EL (cell line): ENCODE results near the gene PDX1.
"Not testable (repeated sequence)": the region's sequence is repeated elsewhere in the genome, so short reads cannot be mapped to it uniquely, and the experiment has no call there.

Experiments
- DNase-seq: peaks from one replicate; pipeline ENCODE4 v3.0.0-alpha.2; 2016

The PDX1 gene

GRCh38 chr13:27956576-27957300 is 36.9 kb downstream of the PDX1 start:
- no peak for DNase-seq

GRCh38 chr13:27959976-27960361 is 40.2 kb downstream of the PDX1 start:
- DNase-seq: no peak

GRCh38 chr13:27960362-27961226 is 40.8 kb downstream of the PDX1 start:
- peak; percentile 27 for DNase-seq

GRCh38 chr13:27961227-27962085 is 41.7 kb downstream of the PDX1 start:
- no peak for DNase-seq

- DNase-seq: no peak
Measured at GRCh38 chr13:27962128-27962841, 42.5 kb downstream of the PDX1 start.

- DNase-seq: no peak
Measured at GRCh38 chr13:27962982-27963381, 43.2 kb downstream of the PDX1 start.

GRCh38 chr13:27963491-27963890 is 43.7 kb downstream of the PDX1 start:
- no peak for DNase-seq

GRCh38 chr13:27964206-27964605 is 44.4 kb downstream of the PDX1 start:
- not testable (repeated sequence) for DNase-seq

GRCh38 chr13:27964741-27965323 is 45.0 kb downstream of the PDX1 start:
- no peak for DNase-seq

- no peak for DNase-seq
Measured at GRCh38 chr13:27965343-27965739, 45.5 kb downstream of the PDX1 start.

GRCh38 chr13:27965740-27966640 is 46.2 kb downstream of the PDX1 start:
- no peak for DNase-seq

GRCh38 chr13:27966641-27967202 is 46.9 kb downstream of the PDX1 start:
- no peak for DNase-seq

GRCh38 chr13:27967203-27967735 is 47.5 kb downstream of the PDX1 start:
- no peak for DNase-seq

- DNase-seq: peak; percentile 31
Measured at GRCh38 chr13:27967736-27968315, 48.0 kb downstream of the PDX1 start.

GRCh38 chr13:27968316-27969081 is 48.7 kb downstream of the PDX1 start:
- DNase-seq: peak; percentile 13

- DNase-seq: no peak
Measured at GRCh38 chr13:27969082-27969865, 49.5 kb downstream of the PDX1 start, which contains the start of gene CDX2. CDX2 (minus strand) TSS chr13:27969315; CDS start chr13:27969006, 309 bp downstream.

- DNase-seq: no peak
Measured at GRCh38 chr13:27969866-27970229, 50.0 kb downstream of the PDX1 start.
